Ishikawa (cell line): ENCODE measurements around the gene XAB2.

Experiments
- CEBPB ChIP-seq: IDR thresholded peaks from 2 replicates; pipeline ENCODE4 v1.6.1; 2012
- CREB1 ChIP-seq: IDR thresholded peaks from 2 replicates; pipeline ENCODE4 v1.6.1; 2012; ENCODE audit warnings: low read depth
- EGR1 ChIP-seq: IDR thresholded peaks from 2 replicates; pipeline ENCODE4 v1.6.1; 2012
- EP300 ChIP-seq: IDR thresholded peaks from 2 replicates; pipeline ENCODE4 v1.6.1; 2012; ENCODE audit warnings: borderline replicate concordance
- FOXM1 ChIP-seq: IDR thresholded peaks from 2 replicates; pipeline ENCODE4 v1.6.1; 2012; ENCODE audit warnings: low read depth, borderline replicate concordance
- NFIC ChIP-seq: IDR thresholded peaks from 2 replicates; pipeline ENCODE4 v1.6.1; 2012
- RAD21 ChIP-seq: IDR thresholded peaks from 2 replicates; pipeline ENCODE4 v1.6.1; 2012; ENCODE audit warnings: low read depth
- TAF1 ChIP-seq: IDR thresholded peaks from 2 replicates; pipeline ENCODE4 v1.6.1; 2012; ENCODE audit warnings: low read depth, mild to moderate bottlenecking
- TCF12 ChIP-seq: IDR thresholded peaks from 2 replicates; pipeline ENCODE4 v1.6.1; 2012; ENCODE audit warnings: low read depth
- USF1 ChIP-seq: IDR thresholded peaks from 2 replicates; pipeline ENCODE4 v1.6.1; 2012
- YY1 ChIP-seq: IDR thresholded peaks from 2 replicates; pipeline ENCODE4 v1.6.1; 2012; ENCODE audit warnings: low read depth
- ZBTB7A ChIP-seq: IDR thresholded peaks from 2 replicates; pipeline ENCODE4 v1.6.1; 2012; ENCODE audit warnings: low read depth
- TF ChIP-seq, protein P1 (sequence below): IDR thresholded peaks from 2 replicates; pipeline ENCODE4 v1.6.1; 2012; ENCODE audit warnings: low read depth, mild to moderate bottlenecking
- TF ChIP-seq, protein P2 (sequence below): IDR thresholded peaks from 2 replicates; pipeline ENCODE4 v1.6.1; 2012

DNA sequence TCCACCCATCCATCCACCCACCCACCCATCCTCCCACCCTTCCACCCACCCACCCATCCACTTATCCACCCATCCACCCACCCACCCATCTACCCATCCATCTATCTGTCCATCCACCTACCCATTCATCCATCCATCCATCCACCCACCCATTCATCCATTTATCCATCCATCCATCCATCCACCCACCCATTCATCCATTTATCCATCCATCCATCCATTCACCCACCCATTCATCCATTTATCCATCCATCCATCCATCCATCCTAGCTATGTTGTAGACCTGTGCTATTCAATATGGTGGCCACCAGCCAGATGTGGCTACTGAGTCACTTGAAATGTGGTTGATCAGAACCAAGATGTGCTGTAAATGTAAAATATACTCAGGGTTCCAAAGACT lies 28.6 kb downstream of the XAB2 start:
- TF ChIP-seq TCF12 (no peak), TAF1 (no peak), CREB1 (no peak), EP300 (no peak), EGR1 (no peak), NFIC (no peak), YY1 (no peak), USF1 (no peak), RAD21 (no peak), ZBTB7A (no peak), FOXM1 (no peak), CEBPB (no peak)
- TF ChIP-seq, protein P1, sequence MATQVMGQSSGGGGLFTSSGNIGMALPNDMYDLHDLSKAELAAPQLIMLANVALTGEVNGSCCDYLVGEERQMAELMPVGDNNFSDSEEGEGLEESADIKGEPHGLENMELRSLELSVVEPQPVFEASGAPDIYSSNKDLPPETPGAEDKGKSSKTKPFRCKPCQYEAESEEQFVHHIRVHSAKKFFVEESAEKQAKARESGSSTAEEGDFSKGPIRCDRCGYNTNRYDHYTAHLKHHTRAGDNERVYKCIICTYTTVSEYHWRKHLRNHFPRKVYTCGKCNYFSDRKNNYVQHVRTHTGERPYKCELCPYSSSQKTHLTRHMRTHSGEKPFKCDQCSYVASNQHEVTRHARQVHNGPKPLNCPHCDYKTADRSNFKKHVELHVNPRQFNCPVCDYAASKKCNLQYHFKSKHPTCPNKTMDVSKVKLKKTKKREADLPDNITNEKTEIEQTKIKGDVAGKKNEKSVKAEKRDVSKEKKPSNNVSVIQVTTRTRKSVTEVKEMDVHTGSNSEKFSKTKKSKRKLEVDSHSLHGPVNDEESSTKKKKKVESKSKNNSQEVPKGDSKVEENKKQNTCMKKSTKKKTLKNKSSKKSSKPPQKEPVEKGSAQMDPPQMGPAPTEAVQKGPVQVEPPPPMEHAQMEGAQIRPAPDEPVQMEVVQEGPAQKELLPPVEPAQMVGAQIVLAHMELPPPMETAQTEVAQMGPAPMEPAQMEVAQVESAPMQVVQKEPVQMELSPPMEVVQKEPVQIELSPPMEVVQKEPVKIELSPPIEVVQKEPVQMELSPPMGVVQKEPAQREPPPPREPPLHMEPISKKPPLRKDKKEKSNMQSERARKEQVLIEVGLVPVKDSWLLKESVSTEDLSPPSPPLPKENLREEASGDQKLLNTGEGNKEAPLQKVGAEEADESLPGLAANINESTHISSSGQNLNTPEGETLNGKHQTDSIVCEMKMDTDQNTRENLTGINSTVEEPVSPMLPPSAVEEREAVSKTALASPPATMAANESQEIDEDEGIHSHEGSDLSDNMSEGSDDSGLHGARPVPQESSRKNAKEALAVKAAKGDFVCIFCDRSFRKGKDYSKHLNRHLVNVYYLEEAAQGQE, result no peak
- TF ChIP-seq, protein P2, sequence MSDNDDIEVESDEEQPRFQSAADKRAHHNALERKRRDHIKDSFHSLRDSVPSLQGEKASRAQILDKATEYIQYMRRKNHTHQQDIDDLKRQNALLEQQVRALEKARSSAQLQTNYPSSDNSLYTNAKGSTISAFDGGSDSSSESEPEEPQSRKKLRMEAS, result no peak
